Endodermal cell (in vitro differentiated cells): ENCODE data around the gene HYDIN. TPM values are rescaled to one million over a fixed set of nuclear protein-coding genes. Genes with fewer than 3 reads are reported as not detected.

ENCODE experiments used
- DNase-seq: peaks from one replicate; pipeline ENCODE4 v3.0.0-alpha.2; 2017
- H3K27ac ChIP-seq: 2 replicates; pipeline ENCODE4 v1.5.1; 2013; ENCODE audit warnings: mild to moderate bottlenecking, low read depth, low read length, moderate library complexity
- H3K27me3 ChIP-seq: 2 replicates; pipeline ENCODE4 v1.6.1; 2013; ENCODE audit warnings: mild to moderate bottlenecking, low read length, moderate library complexity; ENCODE audit not compliant: insufficient read depth, control insufficient read depth, poor library complexity, severe bottlenecking
- H3K36me3 ChIP-seq: 2 replicates; pipeline ENCODE4 v1.7.0; 2013; ENCODE audit warnings: mild to moderate bottlenecking, low read length, moderate library complexity; ENCODE audit not compliant: control insufficient read depth, insufficient read depth
- H3K4me1 ChIP-seq: one replicate; pipeline ENCODE4 v1.7.0; 2013; ENCODE audit warnings: low read length; ENCODE audit not compliant: control insufficient read depth, insufficient read depth
- H3K4me3 ChIP-seq: 2 replicates; pipeline ENCODE4 v1.5.1; 2013; ENCODE audit warnings: mild to moderate bottlenecking, low read length, moderate library complexity
- H3K9ac ChIP-seq: 2 replicates; pipeline ENCODE4 v1.6.1; 2013; ENCODE audit warnings: mild to moderate bottlenecking, low read length, moderate library complexity; ENCODE audit not compliant: poor library complexity, severe bottlenecking; ENCODE audit errors: extremely low read depth
- H3K9me3 ChIP-seq: 2 replicates; pipeline ENCODE4 v1.6.1; 2013; ENCODE audit warnings: mild to moderate bottlenecking, low read length, moderate library complexity; ENCODE audit not compliant: control insufficient read depth
- H3K27ac Mint-ChIP-seq: 2 replicates; pipeline ENCODE4 v1.8.0; 2020; ENCODE audit warnings: mixed read lengths
- H3K27me3 Mint-ChIP-seq: 2 replicates; pipeline ENCODE4 v1.8.0; 2021; ENCODE audit warnings: mild to moderate bottlenecking, mixed read lengths; ENCODE audit not compliant: insufficient read depth
- H3K36me3 Mint-ChIP-seq: 2 replicates; pipeline ENCODE4 v1.8.0; 2020; ENCODE audit warnings: low read depth, mixed read lengths
- H3K4me1 Mint-ChIP-seq: 2 replicates; pipeline ENCODE4 v1.8.0; 2020; ENCODE audit warnings: mixed read lengths
- H3K4me3 Mint-ChIP-seq: 2 replicates; pipeline ENCODE4 v1.8.0; 2020; ENCODE audit warnings: mild to moderate bottlenecking, moderate library complexity, mixed read lengths
- H3K9me3 Mint-ChIP-seq: 2 replicates; pipeline ENCODE4 v1.8.0; 2020; ENCODE audit warnings: mild to moderate bottlenecking, mixed read lengths
- CTCF ChIP-seq: fragments of 200-600 bp; sonication (generic); conservative IDR thresholded peaks from 2 replicates; pipeline ENCODE4 v1.5.0; 2021; ENCODE audit warnings: antibody characterized with exemption, mild to moderate bottlenecking
- WGBS, 2 experiments: methylation state at CpG; one replicate each; pipeline versions ENCODE4 v1.1.5 to v1.1.7; 2013; ENCODE audit warnings: missing lambda C conversion rate in 2 of 2, mixed read lengths in 1 of 2; ENCODE audit not compliant: insufficient coverage in 1 of 2, insufficient read length in 1 of 2; 5-methylcytosine and 5-hydroxymethylcytosine counted together
- total RNA-seq, 2 donors: library from RNA; stranded (reverse); fragmentation: NEBNext Ultra II Directional in 1 of 2; extraction: Animal tissue kit (Norgen Biotek cat#: 25700) in 1 of 2; gene quantifications; 2 replicates in 1 of 2; 3 replicates in 1 of 2; pipeline ENCODE4 v1.2.1, GENCODE V29; 2021

The HYDIN gene
- total RNA-seq, 2 donors from 2014 or later: 6.4 to 7.7 TPM

GRCh38 chr16:71260995-71261394, 30.5 kb upstream of the HYDIN start:
- H3K36me3 Mint-ChIP-seq: no peaks in the 10 kb centered on the region
- Histone ChIP-seq H3K9me3 (no peaks in the 10 kb centered on the region), H3K4me3 (no peak overlapping the region), H3K27me3 (no peaks in the 10 kb centered on the region), H3K4me1 (no peaks in the 10 kb centered on the region), H3K27ac (no peak overlapping the region), H3K36me3 (no peaks in the 10 kb centered on the region), H3K9ac (no peak overlapping the region)
- H3K4me1 Mint-ChIP-seq: no peaks in the 10 kb centered on the region
- no peaks in the 10 kb centered on the region for H3K27me3 Mint-ChIP-seq
- no peak overlapping the region for H3K27ac Mint-ChIP-seq
- TF ChIP-seq CTCF: no peak
- no peak overlapping the region for H3K4me3 Mint-ChIP-seq
- no peak for DNase-seq
- H3K9me3 Mint-ChIP-seq: no peaks in the 10 kb centered on the region

GRCh38 chr16:71259086-71259485, 28.6 kb upstream of the HYDIN start:
- no peaks in the 10 kb centered on the region for H3K9me3 Mint-ChIP-seq

GRCh38 chr16:71258372-71258771, 27.9 kb upstream of the HYDIN start:
- Histone ChIP-seq H3K4me1 (no peaks in the 10 kb centered on the region), H3K27me3 (no peaks in the 10 kb centered on the region), H3K4me3 (no peak overlapping the region), H3K9me3 (no peaks in the 10 kb centered on the region), H3K9ac (no peak overlapping the region), H3K36me3 (no peaks in the 10 kb centered on the region), H3K27ac (no peak overlapping the region)
- Mint-ChIP-seq H3K27me3 (no peaks in the 10 kb centered on the region), H3K9me3 (no peaks in the 10 kb centered on the region), H3K4me3 (no peak overlapping the region), H3K27ac (no peak overlapping the region), H3K4me1 (peaks cover 5% of the 10 kb centered on the region), H3K36me3 (no peaks in the 10 kb centered on the region)
- TF ChIP-seq CTCF: no peak
- 83 to 93% methylated on average over 1 of the region's 1 CpG for WGBS, 2 experiments
- no peak for DNase-seq

More at GRCh38 chr16:71259086-71259485, 28.6 kb upstream of the HYDIN start:
- TF ChIP-seq CTCF: no peak
- Histone ChIP-seq H3K27ac (no peak overlapping the region), H3K9me3 (no peaks in the 10 kb centered on the region), H3K27me3 (no peaks in the 10 kb centered on the region), H3K36me3 (no peaks in the 10 kb centered on the region), H3K4me3 (no peak overlapping the region), H3K4me1 (no peaks in the 10 kb centered on the region), H3K9ac (no peak overlapping the region)
- Mint-ChIP-seq H3K36me3 (no peaks in the 10 kb centered on the region), H3K4me3 (no peak overlapping the region), H3K27me3 (no peaks in the 10 kb centered on the region), H3K27ac (no peak overlapping the region), H3K4me1 (peaks cover 5% of the 10 kb centered on the region)
- 89 to 99% methylated on average over 5 of the region's 5 CpGs for WGBS, 2 experiments
- no peak for DNase-seq
